Endothelial cell of umbilical vein (primary cell): ENCODE results near the gene FAM83D. TPM values are rescaled to one million over a fixed set of nuclear protein-coding genes. Genes with fewer than 3 reads are reported as not detected.
A peak's percentile ranks its signal among the peaks of the same experiment; 100 is the strongest.

ENCODE experiments used
- BruUV-seq: library from RNA; stranded (reverse); fragments of 400-500 nt; replicated peaks from 2 replicates; lab custom pipeline; 2021; lab: Mats Ljungman, UMichigan
- CTCF ChIA-PET: fragments of 300-600, 350-600 bp; sonication (Branson Sonifier 250); formaldehyde crosslinking; loops from one replicate; lab custom pipeline; 2021; ENCODE audit warnings: antibody characterized with exemption, inconsistent platforms; lab: Charles Lee
- POLR2A ChIA-PET: fragments of 300-600, 350-600 bp; sonication (Branson Sonifier 250); formaldehyde crosslinking; loops from one replicate; lab custom pipeline; 2021; ENCODE audit warnings: antibody characterized with exemption, inconsistent platforms; lab: Charles Lee
- DNase-seq: peaks from one replicate; pipeline ENCODE4 v3.0.0-alpha.2; 2011; ENCODE audit warnings: low read depth, low spot score
- FAIRE-seq: peaks from 2 replicates; lab custom pipeline; 2011; peaks lifted over from hg19 to GRCh38; lab: Jason Lieb, UNC
- H2AFZ ChIP-seq: 2 replicates; pipeline ENCODE4 v1.6.0; 2012; ENCODE audit warnings: low read depth, low read length, control low read depth, inconsistent platforms
- H3K27ac ChIP-seq: 2 replicates; pipeline ENCODE4 v1.5.1; 2011; ENCODE audit warnings: low read depth, mild to moderate bottlenecking, control low read depth, low read length, moderate library complexity; ENCODE audit not compliant: insufficient read depth
- H3K27me3 ChIP-seq, 2 experiments: 2 replicates each; pipeline versions ENCODE4 v1.6.0 to v1.6.1; 2011; ENCODE audit warnings: low read length in 2 of 2, mixed read lengths in 1 of 2; ENCODE audit not compliant: control insufficient read depth in 2 of 2, insufficient read depth in 2 of 2
- H3K36me3 ChIP-seq, 2 experiments: 2 replicates in 1 of 2; 3 replicates in 1 of 2; pipeline ENCODE4 v1.5.1; 2011; ENCODE audit warnings: low read length in 2 of 2, mild to moderate bottlenecking in 1 of 2, moderate library complexity in 1 of 2; ENCODE audit not compliant: control insufficient read depth in 2 of 2, insufficient read depth in 2 of 2; ENCODE audit errors: extremely low read depth in 1 of 2
- H3K4me1 ChIP-seq: 3 replicates; pipeline ENCODE4 v1.5.1; 2011; ENCODE audit warnings: mild to moderate bottlenecking, low read length; ENCODE audit not compliant: control insufficient read depth, insufficient read depth; ENCODE audit errors: extremely low read depth
- H3K4me2 ChIP-seq: 2 replicates; pipeline ENCODE4 v1.6.1; 2011; ENCODE audit warnings: low read length, control low read depth, mixed read lengths; ENCODE audit not compliant: insufficient read depth
- H3K4me3 ChIP-seq, 3 experiments: fragments of 200-600 bp in 1 of 3; sonication (generic), shearing (Covaris generic) in 1 of 3; replicated peaks in 1 of 3; 2 replicates each; pipeline ENCODE4 v1.5.1; 2011 to 2016; ENCODE audit warnings: control low read depth in 3 of 3, low read length in 3 of 3, mild to moderate bottlenecking in 2 of 3, inconsistent platforms in 1 of 3, low read depth in 1 of 3, moderate library complexity in 1 of 3; ENCODE audit not compliant: insufficient read depth in 1 of 3
- H3K79me2 ChIP-seq: 2 replicates; pipeline ENCODE4 v1.6.0; 2012; ENCODE audit warnings: low read length, inconsistent platforms; ENCODE audit not compliant: control insufficient read depth, insufficient read depth
- H3K9ac ChIP-seq: replicated peaks from 2 replicates; pipeline ENCODE3; 2011; ENCODE audit warnings: low read length, control low read depth; ENCODE audit not compliant: insufficient read depth; ENCODE audit errors: extremely low read depth
- H3K9me1 ChIP-seq: replicated peaks from 3 replicates; pipeline ENCODE4 v1.6.0; 2011; ENCODE audit warnings: mild to moderate bottlenecking, low read length; ENCODE audit not compliant: control insufficient read depth, insufficient read depth; ENCODE audit errors: extremely low read depth
- H3K9me3 ChIP-seq: replicated peaks from 2 replicates; pipeline ENCODE4 v1.5.1; 2012; ENCODE audit warnings: low read length, inconsistent platforms; ENCODE audit not compliant: control insufficient read depth, insufficient read depth
- H4K20me1 ChIP-seq: replicated peaks from 2 replicates; pipeline ENCODE3; 2011; ENCODE audit warnings: mild to moderate bottlenecking, low read length; ENCODE audit not compliant: control insufficient read depth, insufficient read depth; ENCODE audit errors: extremely low read depth
- EZH2 ChIP-seq: IDR thresholded peaks from 2 replicates; pipeline ENCODE4 v1.6.1; 2012; ENCODE audit warnings: borderline replicate concordance, low read depth, mild to moderate bottlenecking, moderate library complexity, low read length, inconsistent platforms; ENCODE audit not compliant: severe bottlenecking
- FOS ChIP-seq: IDR thresholded peaks from 2 replicates; pipeline ENCODE4 v1.6.1; 2011; ENCODE audit warnings: mild to moderate bottlenecking, low read length, moderate library complexity, borderline replicate concordance; ENCODE audit not compliant: insufficient read depth
- JUN ChIP-seq: IDR thresholded peaks from 2 replicates; pipeline ENCODE4 v1.6.1; 2011; ENCODE audit warnings: borderline replicate concordance, low read depth; ENCODE audit not compliant: insufficient read length, insufficient read depth
- MYC ChIP-seq: IDR thresholded peaks from one replicate; pipeline ENCODE4 v1.6.1; 2011; ENCODE audit warnings: mild to moderate bottlenecking, low read depth, low read length
- POLR2A ChIP-seq: IDR thresholded peaks from 2 replicates; pipeline ENCODE4 v1.6.1; 2012; ENCODE audit warnings: low read depth, mild to moderate bottlenecking, control low read depth, low read length
- POLR2AphosphoS5 ChIP-seq: IDR thresholded peaks from 2 replicates; pipeline ENCODE4 v1.6.1; 2012; ENCODE audit warnings: low read depth, mild to moderate bottlenecking, control low read depth, low read length, moderate library complexity; ENCODE audit not compliant: insufficient read depth
- dilution Hi-C: fragments of 300-500 bp; cut with MboI; formaldehyde crosslinking; loops from one replicate; pipeline ENCODE4 v1.15.0; 2019; ENCODE audit warnings: low sequenced_read_pairs; ENCODE audit not compliant: extremely low pct_ligation_motif_present
- intact Hi-C: fragments of 100-400 bp; cut with micrococcal nuclease; formaldehyde crosslinking; loops from one replicate; pipeline ENCODE4 v1.10.0; 2022
- polyA plus RNA-seq, 4 experiments: library from polyadenylated mRNA; depleted of rRNA in 3 of 4; stranded (reverse) in 3 of 4; unstranded in 1 of 4; fragments of >200 nt; gene quantifications; 2 replicates each; pipeline versions ENCODE4 v1.2.1 to v1.2.3, GENCODE V29; 2011 to 2012; ENCODE audit warnings: missing spikeins in 1 of 4
- total RNA-seq: library from RNA; stranded (reverse); gene quantifications from 2 replicates; pipeline ENCODE4 v1.2.3, GENCODE V29; 2021
- TF ChIP-seq, protein P1 (sequence below): IDR thresholded peaks from 2 replicates; pipeline ENCODE4 v1.6.1; 2011; ENCODE audit not compliant: insufficient read depth, insufficient read length
- TF ChIP-seq, protein P2 (sequence below), 2 donors: IDR thresholded peaks; 1 replicate in 1 of 2; 2 replicates in 1 of 2; pipeline ENCODE4 v1.5.1; 2011; ENCODE audit warnings: low read length in 2 of 2, mild to moderate bottlenecking in 2 of 2, moderate library complexity in 2 of 2, control low read depth in 1 of 2, inconsistent platforms in 1 of 2, low read depth in 1 of 2; ENCODE audit not compliant: insufficient read depth in 1 of 2; ENCODE audit errors: extremely low read depth in 1 of 2

The FAM83D gene
- total and polyA plus RNA-seq, 2 donors (not counting 3 experiments of a cell fraction or from before 2014, with no cell fraction given) = 41.0 to 46.0 TPM

DNA sequence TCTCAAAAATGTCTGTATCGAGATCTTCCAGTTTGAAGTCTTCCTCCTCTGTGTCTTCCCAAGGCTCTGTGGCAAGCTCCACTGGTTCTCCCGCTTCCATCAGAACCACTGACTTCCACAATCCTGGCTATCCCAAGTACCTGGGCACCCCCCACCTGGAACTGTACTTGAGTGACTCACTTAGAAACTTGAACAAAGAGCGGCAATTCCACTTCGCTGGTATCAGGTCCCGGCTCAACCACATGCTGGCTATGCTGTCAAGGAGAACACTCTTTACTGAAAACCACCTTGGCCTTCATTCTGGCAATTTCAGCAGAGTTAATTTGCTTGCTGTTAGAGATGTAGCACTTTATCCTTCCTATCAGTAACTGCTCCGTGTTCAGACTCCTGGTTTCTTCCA is 25.9 kb downstream of the FAM83D start:
- Histone ChIP-seq H3K4me2 (no peak overlapping the region), H3K27me3 (no peaks in the 10 kb centered on the region), H3K79me2 (peaks cover 21% of the 10 kb centered on the region), H3K9me1 (no peaks in the 10 kb centered on the region), H2AFZ (no peak overlapping the region), H3K9me3 (no peaks in the 10 kb centered on the region), H4K20me1 (no peaks in the 10 kb centered on the region), H3K27ac (no peak overlapping the region), H3K36me3 (peaks cover 17 to 28% of the 10 kb centered on the region in 2 experiments), H3K4me3 (no peak overlapping the region), H3K4me1 (no peaks in the 10 kb centered on the region), H3K9ac (no peak overlapping the region)
- TSS peak; percentile 23 for BruUV-seq
- dilution Hi-C loops (no loop called here), intact Hi-C loops (no loop called here)
- ChIA-PET CTCF (no interaction called here), POLR2A (no interaction called here)
- no peak for DNase-seq
- TF ChIP-seq EZH2 (no peak), POLR2A (no peak), FOS (no peak), POLR2AphosphoS5 (no peak), MYC (no peak), JUN (no peak)
- TF ChIP-seq, protein P1, sequence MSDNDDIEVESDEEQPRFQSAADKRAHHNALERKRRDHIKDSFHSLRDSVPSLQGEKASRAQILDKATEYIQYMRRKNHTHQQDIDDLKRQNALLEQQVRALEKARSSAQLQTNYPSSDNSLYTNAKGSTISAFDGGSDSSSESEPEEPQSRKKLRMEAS = no peak
- TF ChIP-seq, protein P2, sequence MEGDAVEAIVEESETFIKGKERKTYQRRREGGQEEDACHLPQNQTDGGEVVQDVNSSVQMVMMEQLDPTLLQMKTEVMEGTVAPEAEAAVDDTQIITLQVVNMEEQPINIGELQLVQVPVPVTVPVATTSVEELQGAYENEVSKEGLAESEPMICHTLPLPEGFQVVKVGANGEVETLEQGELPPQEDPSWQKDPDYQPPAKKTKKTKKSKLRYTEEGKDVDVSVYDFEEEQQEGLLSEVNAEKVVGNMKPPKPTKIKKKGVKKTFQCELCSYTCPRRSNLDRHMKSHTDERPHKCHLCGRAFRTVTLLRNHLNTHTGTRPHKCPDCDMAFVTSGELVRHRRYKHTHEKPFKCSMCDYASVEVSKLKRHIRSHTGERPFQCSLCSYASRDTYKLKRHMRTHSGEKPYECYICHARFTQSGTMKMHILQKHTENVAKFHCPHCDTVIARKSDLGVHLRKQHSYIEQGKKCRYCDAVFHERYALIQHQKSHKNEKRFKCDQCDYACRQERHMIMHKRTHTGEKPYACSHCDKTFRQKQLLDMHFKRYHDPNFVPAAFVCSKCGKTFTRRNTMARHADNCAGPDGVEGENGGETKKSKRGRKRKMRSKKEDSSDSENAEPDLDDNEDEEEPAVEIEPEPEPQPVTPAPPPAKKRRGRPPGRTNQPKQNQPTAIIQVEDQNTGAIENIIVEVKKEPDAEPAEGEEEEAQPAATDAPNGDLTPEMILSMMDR (IDR thresholded peaks at IDR 0.05; ENCODE audit: extremely low read depth in 1 of 2, insufficient read depth in 1 of 2, low read depth in 1 of 2, low read length in 2 of 2) = no peak
- FAIRE-seq = no peak
